Thyroid gland (tissue), 4 donors: ENCODE results near the gene NEDD4L. TPM values are rescaled to one million over a fixed set of nuclear protein-coding genes. Genes with fewer than 3 reads are reported as not detected.

Experiments used
- DNase-seq, 2 donors: peaks; one replicate each; pipeline ENCODE4 v3.0.0-alpha.2; 2019
- H3K27ac ChIP-seq, 3 donors: fragments of 200-600 bp; sonication (generic); 1 replicate in 2 of 3; 2 replicates in 1 of 3; pipeline ENCODE4 v1.5.1; 2016 to 2019; ENCODE audit warnings: mild to moderate bottlenecking in 1 of 3, moderate library complexity in 1 of 3
- H3K27me3 ChIP-seq: fragments of 200-600 bp; sonication (generic); one replicate; pipeline ENCODE4 v1.5.1; 2019
- H3K36me3 ChIP-seq, 2 donors: fragments of 200-600 bp; sonication (generic); one replicate each; pipeline ENCODE4 v1.5.1; 2016 to 2019
- H3K4me1 ChIP-seq, 2 donors: fragments of 200-600 bp; sonication (generic); one replicate each; pipeline ENCODE4 v1.5.1; 2017 to 2019
- H3K4me3 ChIP-seq, 3 donors: fragments of 200-600 bp; sonication (generic); replicated peaks in 1 of 3; 1 replicate in 2 of 3; 2 replicates in 1 of 3; pipeline ENCODE4 v1.5.1; 2016; ENCODE audit warnings: mild to moderate bottlenecking in 1 of 3
- H3K9me3 ChIP-seq: fragments of 200-600 bp; sonication (generic); one replicate; pipeline ENCODE4 v1.5.1; 2017
- CTCF ChIP-seq, 6 experiments: fragments of 200-600 bp in 3 of 6; fragments of 450-650 bp in 3 of 6; sonication (generic) in 3 of 6; IDR thresholded peaks; one replicate each; pipeline ENCODE4 v1.5.1; 2016 to 2019; ENCODE audit warnings: antibody characterized with exemption in 6 of 6, mild to moderate bottlenecking in 2 of 6, inconsistent platforms in 1 of 6, moderate library complexity in 1 of 6
- POLR2A ChIP-seq, 2 donors: fragments of 450-650 bp; IDR thresholded peaks; one replicate each; pipeline ENCODE4 v1.6.1; 2017; ENCODE audit warnings: antibody characterized with exemption in 2 of 2, mild to moderate bottlenecking in 2 of 2, moderate library complexity in 1 of 2
- WGBS, 2 donors: methylation state at CpG; one replicate each; pipeline ENCODE4 v1.1.5; 2017; 5-methylcytosine and 5-hydroxymethylcytosine counted together
- intact Hi-C: fragments of 100-400 bp; cut with DNase I; formaldehyde crosslinking; loops from one replicate; pipeline ENCODE4 v1.15.1; 2023
- total RNA-seq, 4 donors: library from RNA; depleted of rRNA; stranded (reverse); fragments of >200 nt; gene quantifications; one replicate each; pipeline ENCODE4 v1.2.3, GENCODE V29; 2016

The NEDD4L gene
- total RNA-seq, 4 donors from 2014 or later = 61.5 to 105 (median 78.0) TPM

DNA sequence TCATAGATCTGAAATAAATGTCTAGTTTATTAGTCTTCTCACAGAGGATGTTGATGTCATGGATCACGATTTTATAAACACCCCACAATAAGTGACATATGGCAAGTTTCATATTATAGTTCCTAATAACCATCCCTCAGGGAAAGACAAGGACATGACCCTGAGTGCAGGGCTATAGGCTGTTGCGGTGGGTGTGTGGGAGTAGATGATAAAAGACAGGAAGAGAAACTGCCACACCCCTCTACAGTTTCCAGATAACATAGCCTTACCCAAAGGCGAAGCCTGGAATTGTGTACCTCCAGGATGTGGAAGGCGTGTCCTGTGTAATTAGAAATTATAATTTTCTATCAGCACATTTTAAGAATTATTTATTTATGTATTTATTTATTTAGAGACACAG lies 2.4 kb upstream of the NEDD4L start:
- intact Hi-C loops = loop anchor here (5.0 to 10.0 kb wide), 2 partner anchors 81 to 273 kb away; no protein-coding TSS in a partner anchor
- WGBS, 2 donors = 66 to 76% methylated on average over 4 of the region's 4 CpGs

GRCh38 chr18:58042826-58043490 lies 1.1 kb upstream of the NEDD4L start:
- Histone ChIP-seq H3K36me3 (no peaks in the 10 kb centered on the region), H3K27me3 (no peaks in the 10 kb centered on the region), H3K27ac (peak overlapping the region in 2 of 3 donors; percentile 88 to 93), H3K4me1 (peaks cover 16 to 22% of the 10 kb centered on the region in 2 donors), H3K4me3 (peak overlapping the region in 1 of 3 donors; percentile 84), H3K9me3 (no peaks in the 10 kb centered on the region)
- intact Hi-C loops = loop anchor here (5.0 to 10.0 kb wide), 2 partner anchors 79 to 272 kb away; no protein-coding TSS in a partner anchor
- 11 to 15% methylated on average over 19 of the region's 19 CpGs for WGBS, 2 donors
- DNase-seq = no peak
- TF ChIP-seq CTCF (IDR thresholded peaks at IDR 0.05) = no peak
- no peak for TF ChIP-seq POLR2A (IDR thresholded peaks at IDR 0.05)

More for the DNA sequence above, 2.4 kb upstream of the NEDD4L start:
- Histone ChIP-seq H3K4me3 (no peak overlapping the region), H3K4me1 (peaks cover 16% of the 10 kb centered on the region in 2 donors), H3K36me3 (no peaks in the 10 kb centered on the region), H3K27me3 (no peaks in the 10 kb centered on the region), H3K27ac (no peak overlapping the region), H3K9me3 (no peaks in the 10 kb centered on the region)
- no peak for DNase-seq
- TF ChIP-seq CTCF (IDR thresholded peaks at IDR 0.05) (no peak), POLR2A (IDR thresholded peaks at IDR 0.05) (no peak)

- Histone ChIP-seq H3K9me3 (no peaks in the 10 kb centered on the region), H3K4me3 (peak overlapping the region; percentile 67 to 98 (median 84)), H3K27ac (peak overlapping the region; percentile 36 to 93 (median 88)), H3K36me3 (no peaks in the 10 kb centered on the region), H3K27me3 (no peaks in the 10 kb centered on the region), H3K4me1 (peaks cover 22 to 33% of the 10 kb centered on the region in 2 donors)
- peak in 1 of 6 experiments; percentile 6 for TF ChIP-seq CTCF (IDR thresholded peaks at IDR 0.05)
- TF ChIP-seq POLR2A (IDR thresholded peaks at IDR 0.05) = peak; percentile 3 to 45
- WGBS, 2 donors = 0% methylated on average over 3 to 18 of the region's 94 CpGs
- peak; percentile 63 to 64 for DNase-seq
- intact Hi-C loops = loop anchor here (5.0 to 10.0 kb wide), 2 partner anchors 78 to 270 kb away; no protein-coding TSS in a partner anchor
These were observed 580 bp downstream of the NEDD4L start for GRCh38 chr18:58044370-58045241.

- H3K27me3 ChIP-seq = no peaks in the 10 kb centered on the region
- WGBS, 2 donors = 4 to 5% methylated on average over 23 to 29 of the region's 33 CpGs
- DNase-seq = peak; percentile 91 to 92
- intact Hi-C loops = loop anchor here (10.0 kb wide), 1 partner anchor 269 kb away; no protein-coding TSS in a partner anchor
- H3K36me3 ChIP-seq = no peaks in the 10 kb centered on the region
- peak overlapping the region; percentile 36 to 93 (median 88) for H3K27ac ChIP-seq
- no peak for TF ChIP-seq CTCF (IDR thresholded peaks at IDR 0.05)
- TF ChIP-seq POLR2A (IDR thresholded peaks at IDR 0.05) = peak in 1 of 2 donors; percentile 81
- peak overlapping the region; percentile 67 to 98 (median 84) for H3K4me3 ChIP-seq
- H3K9me3 ChIP-seq = no peaks in the 10 kb centered on the region
- H3K4me1 ChIP-seq = peaks cover 22 to 33% of the 10 kb centered on the region in 2 donors
These were observed 1.4 kb downstream of the NEDD4L start for GRCh38 chr18:58045242-58046092.
